Naive thymus-derived CD8-positive, alpha-beta T cell (primary cell): ENCODE results near the gene AZU1. TPM values are rescaled to one million over a fixed set of nuclear protein-coding genes. Genes with fewer than 3 reads are reported as not detected.
"Not testable (repeated sequence)": the region's sequence is repeated elsewhere in the genome, so short reads cannot be mapped to it uniquely, and the experiment has no call there.

Source experiments
- ATAC-seq, 2 donors: fragments of 150-1000 bp; cut with Tn5 transposase in 1 of 2; sonication (Bioruptor Pico), chemical (Tn5 transposase) in 1 of 2; 1 replicate in 1 of 2; 2 replicates in 1 of 2; pipeline ENCODE4 v1.10.0; 2021; ENCODE audit warnings: mild to moderate bottlenecking in 2 of 2, moderate library complexity in 2 of 2
- POLR2A ChIA-PET: fragments of 350-600 bp; sonication (Branson Sonifier 250); formaldehyde crosslinking; loops from one replicate; lab custom pipeline; 2021; ENCODE audit warnings: antibody characterized with exemption; lab: Charles Lee
- DNase-seq, 10 donors: peaks; one replicate each; pipeline versions ENCODE4 v3.0.0 to v3.0.0-alpha.2; 2020 to 2022
- H3K27ac Mint-ChIP-seq, 10 donors: one replicate each; pipeline ENCODE4 v1.8.0; 2020 to 2022; ENCODE audit warnings: mild to moderate bottlenecking in 10 of 10, mixed read lengths in 10 of 10, moderate library complexity in 4 of 10, inconsistent platforms in 1 of 10
- H3K27me3 Mint-ChIP-seq, 5 donors: one replicate each; pipeline ENCODE4 v1.8.0; 2021 to 2022; ENCODE audit warnings: mixed read lengths in 5 of 5
- H3K36me3 Mint-ChIP-seq, 3 donors: one replicate each; pipeline ENCODE4 v1.8.0; 2020 to 2022; ENCODE audit warnings: mixed read lengths in 3 of 3, mild to moderate bottlenecking in 2 of 3, inconsistent platforms in 1 of 3
- H3K4me1 Mint-ChIP-seq, 4 donors: one replicate each; pipeline ENCODE4 v1.8.0; 2021 to 2022; ENCODE audit warnings: mixed read lengths in 4 of 4
- H3K4me3 Mint-ChIP-seq, 10 donors: one replicate each; pipeline ENCODE4 v1.8.0; 2020 to 2022; ENCODE audit warnings: mild to moderate bottlenecking in 10 of 10, mixed read lengths in 10 of 10, moderate library complexity in 6 of 10, inconsistent platforms in 1 of 10
- H3K9me3 Mint-ChIP-seq, 9 donors: one replicate each; pipeline ENCODE4 v1.8.0; 2020 to 2022; ENCODE audit warnings: mixed read lengths in 9 of 9, mild to moderate bottlenecking in 3 of 9, inconsistent platforms in 1 of 9, moderate library complexity in 1 of 9
- polyA plus RNA-seq, 3 donors: library from polyadenylated mRNA; unstranded; fragments of 300-500 nt; fragmentation: Illumina TruSeq; gene quantifications; one replicate each; pipeline ENCODE4 v1.2.3, GENCODE V29; 2021
- total RNA-seq, 8 experiments: library from RNA in 2 of 8; stranded (reverse) in 2 of 8; gene quantifications; one replicate each; pipeline ENCODE4 v1.2.3 and lab custom pipeline; 2021 to 2026

The AZU1 gene
- total and polyA plus RNA-seq, 5 experiments from 2014 or later: 0.21 to 0.36 TPM; not detected in 3

- POLR2A ChIA-PET: interaction anchor here (0.8 kb wide), 1 partner anchor 15 kb away, joined by 3 read pairs; no protein-coding TSS in a partner anchor
- DNase-seq (no peak), ATAC-seq (peak in 1 of 2 donors; percentile 5)
- no peaks in the 10 kb centered on the region for H3K27me3 Mint-ChIP-seq
- peak overlapping the region in 2 of 10 donors; percentile 13 to 82 for H3K27ac Mint-ChIP-seq
- peak overlapping the region in 1 of 10 donors; percentile 26 for H3K4me3 Mint-ChIP-seq
- peaks cover 0 to 8% (median 0%) of the 10 kb centered on the region in 4 donors for H3K4me1 Mint-ChIP-seq
- peaks cover 0 to 44% (median 11%) of the 10 kb centered on the region in 3 donors for H3K36me3 Mint-ChIP-seq
- H3K9me3 Mint-ChIP-seq: peaks cover 0 to 2% (median 0%) of the 10 kb centered on the region in 9 donors
These were observed 14.2 kb upstream of the AZU1 start for GRCh38 chr19:813219-814151.

GRCh38 chr19:814152-815078 lies 13.2 kb upstream of the AZU1 start:
- H3K9me3 Mint-ChIP-seq: peaks cover 0 to 2% (median 0%) of the 10 kb centered on the region in 9 donors
- no peaks in the 10 kb centered on the region for H3K27me3 Mint-ChIP-seq
- peak overlapping the region in 2 of 10 donors; percentile 77 to 82 for H3K27ac Mint-ChIP-seq
- ATAC-seq (peak in 1 of 2 donors; percentile 5), DNase-seq (no peak)
- peaks cover 0 to 8% (median 0%) of the 10 kb centered on the region in 4 donors for H3K4me1 Mint-ChIP-seq
- peaks cover 0 to 36% (median 11%) of the 10 kb centered on the region in 3 donors for H3K36me3 Mint-ChIP-seq
- POLR2A ChIA-PET: no interaction called here
- peak overlapping the region in 3 of 10 donors; percentile 20 to 37 (median 20) for H3K4me3 Mint-ChIP-seq

DNA sequence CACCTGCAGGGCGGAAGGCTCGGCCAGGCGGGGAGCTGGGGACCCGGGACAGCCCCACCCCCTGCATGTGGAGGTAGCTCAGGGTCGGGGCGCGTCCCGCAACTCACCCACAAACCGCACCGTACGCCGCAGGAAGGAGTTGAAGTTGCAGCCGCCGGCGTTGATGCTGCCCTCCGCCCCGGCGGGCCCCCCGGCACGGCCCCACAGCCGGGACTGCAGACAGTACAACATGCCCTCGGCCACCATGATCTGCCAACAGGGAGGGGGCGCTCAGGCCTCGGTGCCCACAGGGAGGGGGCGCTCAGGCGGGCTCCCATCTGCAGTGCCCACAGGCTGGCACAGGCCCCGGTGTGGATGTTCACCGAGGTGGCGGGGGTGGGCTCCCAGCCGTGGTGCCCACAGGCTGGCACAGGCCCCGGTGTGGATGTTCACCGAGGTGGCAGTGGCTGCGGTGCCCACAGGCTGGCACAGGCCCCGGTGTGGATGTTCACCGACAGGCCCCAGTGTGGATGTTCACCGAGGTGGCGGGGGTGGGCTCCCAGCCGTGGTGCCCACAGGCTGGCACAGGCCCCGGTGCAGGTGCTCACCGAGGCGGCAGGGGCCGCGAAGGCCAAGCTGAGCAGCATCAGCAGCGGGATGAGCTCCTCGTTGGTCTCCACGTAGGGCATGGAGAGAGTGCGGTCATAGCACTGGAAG lies 12.4 kb upstream of the AZU1 start:
- Mint-ChIP-seq H3K9me3 (peaks cover 0 to 2% (median 0%) of the 10 kb centered on the region in 9 donors), H3K4me3 (no peak overlapping the region), H3K27me3 (no peaks in the 10 kb centered on the region), H3K36me3 (peaks cover 0 to 28% (median 9%) of the 10 kb centered on the region in 3 donors), H3K4me1 (peaks cover 0 to 8% (median 0%) of the 10 kb centered on the region in 4 donors), H3K27ac (peak overlapping the region in 1 of 10 donors; percentile 82)
- no peak for DNase-seq
- peak; percentile 5 to 17 for ATAC-seq
- POLR2A ChIA-PET: no interaction called here

GRCh38 chr19:815775-816499 lies 11.7 kb upstream of the AZU1 start:
- POLR2A ChIA-PET: no interaction called here

GRCh38 chr19:816500-816857 lies 11.2 kb upstream of the AZU1 start:
- Mint-ChIP-seq H3K9me3 (peaks cover 0 to 2% (median 0%) of the 10 kb centered on the region in 9 donors), H3K4me1 (peaks cover 0 to 8% (median 0%) of the 10 kb centered on the region in 4 donors), H3K27me3 (no peaks in the 10 kb centered on the region), H3K36me3 (peaks cover 0 to 18% (median 9%) of the 10 kb centered on the region in 3 donors), H3K27ac (peak overlapping the region in 5 of 10 donors; percentile 47 to 78 (median 56)), H3K4me3 (peak overlapping the region in 1 of 10 donors; percentile 25)
- DNase-seq: no peak
- POLR2A ChIA-PET: no interaction called here
- ATAC-seq: no peak

More at GRCh38 chr19:815775-816499, 11.7 kb upstream of the AZU1 start:
- ATAC-seq: peak in 1 of 2 donors; percentile 2
- Mint-ChIP-seq H3K9me3 (peaks cover 0 to 2% (median 0%) of the 10 kb centered on the region in 9 donors), H3K4me3 (no peak overlapping the region), H3K27ac (peak overlapping the region in 6 of 10 donors; percentile 0 to 78 (median 50)), H3K36me3 (peaks cover 0 to 23% (median 9%) of the 10 kb centered on the region in 3 donors), H3K4me1 (peaks cover 0 to 8% (median 0%) of the 10 kb centered on the region in 4 donors), H3K27me3 (no peaks in the 10 kb centered on the region)
- DNase-seq: no peak

- POLR2A ChIA-PET: interaction anchor here (0.6 to 1.1 kb wide), 2 partner anchors 17 to 366 kb away, joined by 3 to 4 read pairs; no protein-coding TSS in a partner anchor
- not testable (repeated sequence) for DNase-seq, H3K4me1 Mint-ChIP-seq, H3K36me3 Mint-ChIP-seq, H3K9me3 Mint-ChIP-seq, ATAC-seq
- peaks cover 3 to 17% (median 8%) of the 10 kb centered on the region in 5 donors for H3K27me3 Mint-ChIP-seq
- H3K4me3 Mint-ChIP-seq: peak overlapping the region in 1 of 10 donors; percentile 10
- peak overlapping the region in 1 of 10 donors; percentile 40 for H3K27ac Mint-ChIP-seq
These were observed 7.4 kb upstream of the AZU1 start for GRCh38 chr19:820212-820611.

GRCh38 chr19:821231-821824 lies 6.3 kb upstream of the AZU1 start:
- H3K9me3 Mint-ChIP-seq: no peaks in the 10 kb centered on the region
- no peak overlapping the region for H3K27ac Mint-ChIP-seq
- POLR2A ChIA-PET: interaction anchor here (0.5 to 1.1 kb wide), 3 partner anchors 19 to 315 kb away, joined by 3 to 5 read pairs (median 3); no protein-coding TSS in a partner anchor
- H3K4me3 Mint-ChIP-seq: peak overlapping the region in 4 of 10 donors; percentile 56 to 74 (median 68)
- DNase-seq (no peak), ATAC-seq (peak; percentile 8 to 17)
- peaks cover 0 to 3% (median 0%) of the 10 kb centered on the region in 3 donors for H3K36me3 Mint-ChIP-seq
- H3K4me1 Mint-ChIP-seq: peaks cover 0 to 5% (median 3%) of the 10 kb centered on the region in 4 donors
- H3K27me3 Mint-ChIP-seq: peaks cover 3 to 21% (median 8%) of the 10 kb centered on the region in 5 donors

- ATAC-seq: peak; percentile 42 to 44
- H3K36me3 Mint-ChIP-seq: no peaks in the 10 kb centered on the region
These were observed 5.7 kb upstream of the AZU1 start, which contains the start of gene PLPPR3 for GRCh38 chr19:821825-822503. PLPPR3 (minus strand) TSS chr19:821955; CDS start chr19:821559, 396 bp downstream.

DNA sequence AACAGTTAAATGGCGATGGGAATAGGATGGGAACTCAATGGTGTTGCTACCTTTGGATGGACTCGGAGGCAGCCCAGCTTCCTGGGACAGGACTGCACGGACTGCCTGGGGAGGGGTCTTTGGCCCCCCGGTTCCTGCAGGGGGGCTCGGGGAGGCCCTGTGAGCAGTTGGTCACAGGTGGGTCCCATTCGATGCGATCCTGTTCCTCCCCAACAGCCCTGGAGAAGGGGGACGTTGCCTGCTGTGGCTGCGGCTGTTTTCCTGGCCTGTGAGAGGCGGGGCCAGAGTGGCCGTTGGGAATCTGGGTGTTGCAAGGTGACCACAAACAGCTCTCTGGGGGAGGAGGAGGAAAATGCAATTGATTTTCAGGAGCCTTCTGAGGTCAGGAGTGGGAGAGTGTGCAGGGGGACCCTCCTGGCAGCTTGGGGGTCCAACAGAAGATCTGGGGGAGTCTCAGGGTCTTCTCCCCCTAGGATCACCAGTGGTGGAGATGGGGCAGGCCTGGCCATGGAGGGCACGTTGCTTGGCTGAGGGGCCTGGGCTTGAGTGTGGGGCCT lies 4.0 kb upstream of the AZU1 start:
- peak overlapping the region in 1 of 10 donors; percentile 9 for H3K27ac Mint-ChIP-seq
- no peak for DNase-seq
- peaks cover 0 to 5% (median under 1%) of the 10 kb centered on the region in 4 donors for H3K4me1 Mint-ChIP-seq
- no peaks in the 10 kb centered on the region for H3K9me3 Mint-ChIP-seq
- no peaks in the 10 kb centered on the region for H3K36me3 Mint-ChIP-seq
- peaks cover 3 to 24% (median 8%) of the 10 kb centered on the region in 5 donors for H3K27me3 Mint-ChIP-seq
- H3K4me3 Mint-ChIP-seq: peak overlapping the region in 4 of 10 donors; percentile 18 to 30 (median 26)
- no peak for ATAC-seq
- POLR2A ChIA-PET: no interaction called here

More at GRCh38 chr19:821825-822503, 5.7 kb upstream of the AZU1 start, which contains the start of gene PLPPR3:
- H3K4me1 Mint-ChIP-seq: peaks cover 0 to 5% (median under 1%) of the 10 kb centered on the region in 4 donors
- POLR2A ChIA-PET: interaction anchor here (0.5 to 0.6 kb wide), 2 partner anchors 30 to 129 kb away, joined by 3 to 5 read pairs; no protein-coding TSS in a partner anchor
- peak within 1 kb of the TSS in 8 of 10 donors; percentile 15 to 74 (median 50) for H3K4me3 Mint-ChIP-seq
- DNase-seq: no peak
- no peaks in the 10 kb centered on the region for H3K9me3 Mint-ChIP-seq
- H3K27ac Mint-ChIP-seq: peak within 1 kb of the TSS in 1 of 10 donors; percentile 40
- H3K27me3 Mint-ChIP-seq: peaks cover 3 to 21% (median 8%) of the 10 kb centered on the region in 5 donors

DNA sequence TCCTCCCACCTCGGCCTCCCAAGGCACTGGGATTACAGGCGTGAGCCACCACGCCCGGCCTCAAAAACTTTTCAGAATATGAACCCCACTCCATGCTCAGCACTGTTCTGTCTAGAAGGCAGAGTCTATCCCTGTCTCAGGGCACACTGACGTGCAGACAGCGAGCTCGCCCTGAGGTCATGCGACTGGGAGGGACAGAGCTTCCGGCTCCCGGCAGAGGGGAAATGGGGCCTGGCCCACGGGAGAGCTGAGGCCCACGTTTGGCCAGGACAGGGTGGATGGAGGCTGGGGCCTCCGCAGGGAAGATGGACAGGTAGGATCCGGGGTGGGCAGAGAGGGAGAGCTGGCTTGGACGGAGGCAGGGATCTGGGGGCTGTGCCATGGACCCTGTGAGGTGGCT lies 2.8 kb upstream of the AZU1 start:
- H3K4me3 Mint-ChIP-seq: no peak overlapping the region
- POLR2A ChIA-PET: interaction anchor here (0.6 kb wide), 1 partner anchor 30 kb away, joined by 3 read pairs; no protein-coding TSS in a partner anchor
- ATAC-seq: no peak

More for the DNA sequence above, 2.8 kb upstream of the AZU1 start:
- Mint-ChIP-seq H3K27ac (peak overlapping the region in 1 of 10 donors; percentile 29), H3K27me3 (peaks cover 3 to 24% (median 8%) of the 10 kb centered on the region in 5 donors), H3K36me3 (no peaks in the 10 kb centered on the region), H3K9me3 (no peaks in the 10 kb centered on the region), H3K4me1 (peaks cover 0 to 5% (median under 1%) of the 10 kb centered on the region in 4 donors)
- DNase-seq: no peak
